ENCODE data around the gene INPP5D. TPM values are rescaled to one million over a fixed set of nuclear protein-coding genes. Genes with fewer than 3 reads are reported as not detected.

The INPP5D gene
- total RNA-seq, 4 donors from 2014 or later = 6.5 to 18.7 (median 11.5) TPM

DNA sequence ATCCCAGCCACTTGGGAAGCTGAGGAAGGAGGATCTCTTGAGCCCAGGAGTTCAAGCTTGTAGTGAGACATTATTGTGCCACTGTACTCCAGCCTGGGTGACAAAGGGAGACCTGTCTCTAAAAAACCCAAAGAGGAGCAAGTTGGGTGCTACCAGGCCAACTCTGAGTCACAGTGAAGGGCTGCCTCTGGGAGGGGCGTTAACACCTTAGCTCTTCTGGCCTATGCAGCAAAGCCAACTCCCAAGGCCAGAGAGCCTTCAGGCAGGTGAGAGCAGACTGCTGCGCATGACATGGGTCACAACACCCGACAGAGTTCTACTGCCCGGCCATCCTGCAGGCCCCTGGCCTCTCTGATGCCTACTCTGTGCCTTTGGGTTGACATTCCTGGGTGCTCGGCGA lies 158.7 kb downstream of the INPP5D start:
- H3K4me3 ChIP-seq = no peak overlapping the region
- H3K27me3 ChIP-seq = no peaks in the 10 kb centered on the region
- H3K4me1 ChIP-seq = no peaks in the 10 kb centered on the region
- H3K36me3 ChIP-seq = no peaks in the 10 kb centered on the region
- TF ChIP-seq, protein P1, sequence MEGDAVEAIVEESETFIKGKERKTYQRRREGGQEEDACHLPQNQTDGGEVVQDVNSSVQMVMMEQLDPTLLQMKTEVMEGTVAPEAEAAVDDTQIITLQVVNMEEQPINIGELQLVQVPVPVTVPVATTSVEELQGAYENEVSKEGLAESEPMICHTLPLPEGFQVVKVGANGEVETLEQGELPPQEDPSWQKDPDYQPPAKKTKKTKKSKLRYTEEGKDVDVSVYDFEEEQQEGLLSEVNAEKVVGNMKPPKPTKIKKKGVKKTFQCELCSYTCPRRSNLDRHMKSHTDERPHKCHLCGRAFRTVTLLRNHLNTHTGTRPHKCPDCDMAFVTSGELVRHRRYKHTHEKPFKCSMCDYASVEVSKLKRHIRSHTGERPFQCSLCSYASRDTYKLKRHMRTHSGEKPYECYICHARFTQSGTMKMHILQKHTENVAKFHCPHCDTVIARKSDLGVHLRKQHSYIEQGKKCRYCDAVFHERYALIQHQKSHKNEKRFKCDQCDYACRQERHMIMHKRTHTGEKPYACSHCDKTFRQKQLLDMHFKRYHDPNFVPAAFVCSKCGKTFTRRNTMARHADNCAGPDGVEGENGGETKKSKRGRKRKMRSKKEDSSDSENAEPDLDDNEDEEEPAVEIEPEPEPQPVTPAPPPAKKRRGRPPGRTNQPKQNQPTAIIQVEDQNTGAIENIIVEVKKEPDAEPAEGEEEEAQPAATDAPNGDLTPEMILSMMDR (IDR thresholded peaks at IDR 0.05) = no peak
- TF ChIP-seq POLR2A (IDR thresholded peaks at IDR 0.05) (no peak), POLR2AphosphoS5 (IDR thresholded peaks at IDR 0.05) (no peak), EP300 (IDR thresholded peaks at IDR 0.05) (no peak)
- no peak overlapping the region for H3K27ac ChIP-seq
- DNase-seq (ENCODE audit: low spot score in 2 of 2) = no peak
- WGBS = 86% methylated on average over 6 of the region's 6 CpGs
- no peaks in the 10 kb centered on the region for H3K9me3 ChIP-seq

DNA sequence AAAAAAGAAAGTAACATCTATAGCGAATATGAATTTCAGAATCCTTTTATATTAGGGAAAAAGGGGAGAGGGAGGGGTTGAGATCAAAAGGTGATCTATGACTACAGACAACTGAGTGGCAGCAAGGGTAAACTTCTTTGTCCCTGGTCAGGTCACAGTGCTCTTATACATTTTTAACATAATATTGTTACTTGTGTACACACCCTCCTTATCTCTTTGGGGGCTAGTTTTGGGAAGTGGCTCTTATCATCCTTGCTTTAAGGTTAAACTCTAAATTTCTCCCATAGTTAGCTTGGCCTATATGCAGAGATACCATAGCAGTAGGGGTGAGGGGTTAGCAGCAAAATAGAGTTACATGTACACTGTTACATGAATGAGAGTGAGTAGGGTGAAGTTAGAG lies 159.7 kb downstream of the INPP5D start:
- Histone ChIP-seq H3K4me3 (no peak overlapping the region), H3K27ac (no peak overlapping the region), H3K4me1 (no peaks in the 10 kb centered on the region), H3K36me3 (no peaks in the 10 kb centered on the region), H3K27me3 (no peaks in the 10 kb centered on the region), H3K9me3 (no peaks in the 10 kb centered on the region)
- no peak for DNase-seq (ENCODE audit: low spot score in 2 of 2)
- 97% methylated on average over 1 of the region's 1 CpG for WGBS
- TF ChIP-seq POLR2AphosphoS5 (IDR thresholded peaks at IDR 0.05) (no peak), EP300 (IDR thresholded peaks at IDR 0.05) (no peak), POLR2A (IDR thresholded peaks at IDR 0.05) (no peak)
- TF ChIP-seq, protein P1 (IDR thresholded peaks at IDR 0.05) = no peak

DNA sequence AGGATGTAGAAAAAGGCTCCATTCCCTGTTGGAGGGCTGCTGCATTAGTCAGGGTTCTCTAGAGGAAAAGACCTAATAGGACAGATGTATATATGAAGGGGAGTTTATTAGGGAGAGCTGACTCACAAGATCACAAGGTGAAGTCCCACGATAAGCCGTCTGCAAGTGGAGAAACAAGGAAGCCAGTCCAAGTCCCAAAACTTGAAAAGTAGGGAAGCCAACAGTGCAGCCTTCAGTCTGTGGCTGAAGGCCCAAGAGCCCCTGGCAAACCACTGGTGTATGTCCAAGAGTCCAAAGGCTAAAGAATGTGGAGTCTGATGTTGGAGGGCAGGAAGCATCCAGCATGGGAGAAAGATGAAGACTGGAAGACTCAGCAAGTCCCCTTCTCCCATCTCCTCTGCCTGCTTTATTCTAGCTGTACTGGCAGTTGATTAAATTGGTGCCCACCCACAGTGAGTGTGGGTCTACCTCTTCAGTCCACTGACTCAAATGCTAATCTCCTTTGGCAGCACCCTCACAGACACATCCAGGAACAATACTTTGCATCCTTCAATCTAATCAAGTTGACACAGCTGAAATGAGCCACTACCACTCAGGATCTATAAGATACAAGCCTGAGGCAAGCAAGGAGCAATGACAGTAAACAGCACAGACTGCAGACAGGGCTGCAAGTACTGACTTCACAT lies 161.4 kb downstream of the INPP5D start:
- Histone ChIP-seq H3K4me3 (no peak overlapping the region), H3K9me3 (no peaks in the 10 kb centered on the region), H3K27ac (no peak overlapping the region), H3K27me3 (no peaks in the 10 kb centered on the region), H3K36me3 (no peaks in the 10 kb centered on the region), H3K4me1 (no peaks in the 10 kb centered on the region)
- no peak for DNase-seq (ENCODE audit: low spot score in 2 of 2)
- TF ChIP-seq, protein P1 (IDR thresholded peaks at IDR 0.05) = no peak
- no peak for TF ChIP-seq POLR2AphosphoS5 (IDR thresholded peaks at IDR 0.05)
- TF ChIP-seq EP300 (IDR thresholded peaks at IDR 0.05) = no peak
- TF ChIP-seq POLR2A (IDR thresholded peaks at IDR 0.05) = no peak
- 64% methylated on average over 2 of the region's 2 CpGs for WGBS

DNA sequence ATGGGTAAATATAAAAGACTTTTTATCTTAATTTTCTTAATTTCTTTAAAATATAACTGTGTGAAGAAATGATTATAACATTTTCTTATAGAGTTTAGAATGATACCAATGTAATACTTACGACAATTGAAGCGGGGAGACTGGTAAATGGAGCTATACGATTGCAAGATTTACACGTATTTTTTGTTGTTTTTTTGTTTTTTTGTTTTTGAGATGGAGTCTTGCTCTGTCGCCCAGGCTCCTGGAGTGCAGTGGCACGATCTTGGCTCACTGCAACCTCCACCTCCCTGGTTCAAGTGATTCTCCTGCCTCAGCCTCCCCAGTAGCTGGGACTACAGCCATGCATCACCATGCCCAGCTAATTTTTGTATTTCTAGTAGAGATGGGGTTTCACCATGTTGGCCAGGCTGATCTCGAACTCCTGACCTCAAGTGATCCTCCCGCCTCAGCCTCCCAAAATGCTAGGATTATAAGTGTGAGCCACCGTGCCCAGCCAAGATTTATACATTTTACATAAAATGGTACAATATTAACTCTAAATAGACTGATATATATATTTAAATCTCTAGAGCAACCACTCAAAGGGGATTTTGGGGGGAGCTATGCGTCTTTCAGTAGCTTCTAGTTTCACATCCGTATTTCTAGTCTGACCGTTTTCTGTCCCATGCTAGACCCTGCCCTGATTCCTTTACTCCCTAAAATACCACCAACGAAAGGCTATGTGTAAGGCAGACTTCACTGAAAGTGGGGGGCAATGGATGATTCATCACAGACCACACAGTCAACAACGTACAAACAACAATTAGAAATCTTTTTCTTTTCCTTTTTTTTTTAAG lies 163.1 kb downstream of the INPP5D start:
- Histone ChIP-seq H3K9me3 (no peaks in the 10 kb centered on the region), H3K36me3 (no peaks in the 10 kb centered on the region), H3K27me3 (no peaks in the 10 kb centered on the region), H3K4me3 (no peak overlapping the region), H3K4me1 (no peaks in the 10 kb centered on the region), H3K27ac (no peak overlapping the region)
- WGBS = 85% methylated on average over 14 of the region's 14 CpGs
- TF ChIP-seq POLR2A (IDR thresholded peaks at IDR 0.05) = no peak
- TF ChIP-seq, protein P1 (IDR thresholded peaks at IDR 0.05) = no peak
- no peak for TF ChIP-seq POLR2AphosphoS5 (IDR thresholded peaks at IDR 0.05)
- no peak for TF ChIP-seq EP300 (IDR thresholded peaks at IDR 0.05)
- DNase-seq (ENCODE audit: low spot score in 2 of 2) = no peak

Measured in suprapubic skin (tissue), 4 donors.